ENCODE data around the gene LIN28B. TPM values are rescaled to one million over a fixed set of nuclear protein-coding genes. Genes with fewer than 3 reads are reported as not detected.

LIN28B gene
- total RNA-seq, 1 donor from 2014 or later = not detected

DNA sequence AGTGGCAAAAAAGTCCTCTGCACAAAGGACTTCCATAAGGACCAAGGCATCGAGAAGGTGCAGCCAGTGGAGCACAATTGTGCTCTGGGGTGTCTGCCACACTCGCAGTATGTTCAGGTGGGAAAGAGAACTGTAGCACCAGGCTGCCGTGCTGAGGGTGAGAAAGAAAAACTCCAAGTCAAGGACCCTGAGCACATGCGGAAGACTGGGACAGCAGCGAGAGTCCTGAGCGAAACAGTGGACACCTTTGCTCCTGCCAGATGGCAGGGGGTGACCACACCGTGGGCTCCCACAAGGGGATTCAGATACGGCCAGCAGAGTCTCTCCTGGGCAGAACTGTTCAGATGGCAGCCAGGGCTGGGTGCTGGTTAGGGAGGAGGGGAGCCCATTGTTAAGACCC is 149.4 kb downstream of the LIN28B start:
- no peak overlapping the region for H3K27ac Mint-ChIP-seq
- H3K27me3 Mint-ChIP-seq = peaks cover 2% of the 10 kb centered on the region
- POLR2A ChIA-PET = no interaction called here
- ATAC-seq (ENCODE audit: low read depth) (no peak), DNase-seq (no peak)
- CTCF ChIA-PET = no interaction called here
- H3K4me1 Mint-ChIP-seq = no peaks in the 10 kb centered on the region
- no peaks in the 10 kb centered on the region for H3K9me3 Mint-ChIP-seq
- H3K36me3 Mint-ChIP-seq (ENCODE audit: low read depth) = no peaks in the 10 kb centered on the region
- H3K4me3 Mint-ChIP-seq = no peak overlapping the region
- intact Hi-C loops (cut with micrococcal nuclease) = no loop called here
- TF ChIP-seq, protein P1, sequence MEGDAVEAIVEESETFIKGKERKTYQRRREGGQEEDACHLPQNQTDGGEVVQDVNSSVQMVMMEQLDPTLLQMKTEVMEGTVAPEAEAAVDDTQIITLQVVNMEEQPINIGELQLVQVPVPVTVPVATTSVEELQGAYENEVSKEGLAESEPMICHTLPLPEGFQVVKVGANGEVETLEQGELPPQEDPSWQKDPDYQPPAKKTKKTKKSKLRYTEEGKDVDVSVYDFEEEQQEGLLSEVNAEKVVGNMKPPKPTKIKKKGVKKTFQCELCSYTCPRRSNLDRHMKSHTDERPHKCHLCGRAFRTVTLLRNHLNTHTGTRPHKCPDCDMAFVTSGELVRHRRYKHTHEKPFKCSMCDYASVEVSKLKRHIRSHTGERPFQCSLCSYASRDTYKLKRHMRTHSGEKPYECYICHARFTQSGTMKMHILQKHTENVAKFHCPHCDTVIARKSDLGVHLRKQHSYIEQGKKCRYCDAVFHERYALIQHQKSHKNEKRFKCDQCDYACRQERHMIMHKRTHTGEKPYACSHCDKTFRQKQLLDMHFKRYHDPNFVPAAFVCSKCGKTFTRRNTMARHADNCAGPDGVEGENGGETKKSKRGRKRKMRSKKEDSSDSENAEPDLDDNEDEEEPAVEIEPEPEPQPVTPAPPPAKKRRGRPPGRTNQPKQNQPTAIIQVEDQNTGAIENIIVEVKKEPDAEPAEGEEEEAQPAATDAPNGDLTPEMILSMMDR (IDR thresholded peaks at IDR 0.05) = no peak

DNA sequence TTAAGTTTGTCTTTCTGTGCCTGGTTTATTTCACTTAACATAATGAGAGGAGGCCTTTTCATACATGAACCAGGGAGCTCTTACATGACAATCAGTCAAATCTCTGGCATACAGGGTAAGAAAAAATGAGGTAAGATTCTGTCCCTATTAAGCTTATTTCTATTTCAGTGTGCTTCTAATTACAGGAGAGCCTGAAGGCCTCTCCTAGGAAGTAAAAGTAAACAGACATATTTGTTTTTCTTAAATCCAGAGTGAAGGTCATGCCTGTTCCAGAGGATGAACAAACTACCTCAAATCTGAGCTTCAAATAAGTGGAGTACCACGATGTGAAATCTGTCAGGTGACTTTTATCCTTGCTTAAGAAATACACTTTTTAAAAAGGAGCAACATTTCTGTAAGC is 150.3 kb downstream of the LIN28B start:
- Mint-ChIP-seq H3K27me3 (peaks cover 4% of the 10 kb centered on the region), H3K4me3 (no peak overlapping the region), H3K36me3 (ENCODE audit: low read depth) (no peaks in the 10 kb centered on the region), H3K9me3 (no peaks in the 10 kb centered on the region), H3K4me1 (no peaks in the 10 kb centered on the region), H3K27ac (no peak overlapping the region)
- POLR2A ChIA-PET = no interaction called here
- CTCF ChIA-PET = no interaction called here
- ATAC-seq (ENCODE audit: low read depth) (no peak), DNase-seq (no peak)
- intact Hi-C loops (cut with micrococcal nuclease) = no loop called here
- TF ChIP-seq, protein P1 (IDR thresholded peaks at IDR 0.05) = no peak

DNA sequence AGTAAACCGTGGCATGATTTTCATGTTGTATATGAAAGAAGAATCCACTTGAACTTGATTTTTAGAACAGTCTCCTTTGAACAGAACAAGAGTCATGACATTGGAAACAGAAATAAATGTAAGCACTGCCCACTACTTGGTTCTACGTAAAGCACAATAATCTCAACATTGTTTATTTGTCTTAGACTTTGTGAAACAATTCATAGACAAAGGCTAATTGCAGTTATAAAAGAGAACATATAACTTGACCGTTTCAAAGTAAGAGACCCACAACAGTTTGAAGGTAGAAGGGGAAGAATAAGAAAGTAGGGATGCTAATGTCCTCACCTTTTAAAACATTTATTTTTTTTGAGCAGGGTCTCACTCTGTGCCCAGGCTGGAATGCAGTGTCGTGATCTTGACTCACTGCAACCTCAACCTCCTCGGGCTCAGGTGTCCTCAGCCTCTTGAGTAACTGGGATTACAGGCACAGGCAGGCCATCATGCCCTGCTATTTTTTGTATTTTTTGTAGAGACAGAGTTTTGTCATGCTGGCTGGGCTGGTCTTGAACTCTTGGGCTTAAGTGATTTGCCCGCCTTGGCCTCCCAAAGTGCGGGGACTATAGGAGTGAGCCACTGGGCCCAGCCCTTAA is 151.8 kb downstream of the LIN28B start:
- intact Hi-C loops (cut with micrococcal nuclease) = no loop called here
- Mint-ChIP-seq H3K27me3 (peaks cover 4% of the 10 kb centered on the region), H3K4me3 (no peak overlapping the region), H3K27ac (no peak overlapping the region), H3K36me3 (ENCODE audit: low read depth) (no peaks in the 10 kb centered on the region), H3K4me1 (no peaks in the 10 kb centered on the region), H3K9me3 (no peaks in the 10 kb centered on the region)
- ATAC-seq (ENCODE audit: low read depth) (no peak), DNase-seq (no peak)
- TF ChIP-seq, protein P1 (IDR thresholded peaks at IDR 0.05) = no peak
- ChIA-PET POLR2A (no interaction called here), CTCF (no interaction called here)

DNA sequence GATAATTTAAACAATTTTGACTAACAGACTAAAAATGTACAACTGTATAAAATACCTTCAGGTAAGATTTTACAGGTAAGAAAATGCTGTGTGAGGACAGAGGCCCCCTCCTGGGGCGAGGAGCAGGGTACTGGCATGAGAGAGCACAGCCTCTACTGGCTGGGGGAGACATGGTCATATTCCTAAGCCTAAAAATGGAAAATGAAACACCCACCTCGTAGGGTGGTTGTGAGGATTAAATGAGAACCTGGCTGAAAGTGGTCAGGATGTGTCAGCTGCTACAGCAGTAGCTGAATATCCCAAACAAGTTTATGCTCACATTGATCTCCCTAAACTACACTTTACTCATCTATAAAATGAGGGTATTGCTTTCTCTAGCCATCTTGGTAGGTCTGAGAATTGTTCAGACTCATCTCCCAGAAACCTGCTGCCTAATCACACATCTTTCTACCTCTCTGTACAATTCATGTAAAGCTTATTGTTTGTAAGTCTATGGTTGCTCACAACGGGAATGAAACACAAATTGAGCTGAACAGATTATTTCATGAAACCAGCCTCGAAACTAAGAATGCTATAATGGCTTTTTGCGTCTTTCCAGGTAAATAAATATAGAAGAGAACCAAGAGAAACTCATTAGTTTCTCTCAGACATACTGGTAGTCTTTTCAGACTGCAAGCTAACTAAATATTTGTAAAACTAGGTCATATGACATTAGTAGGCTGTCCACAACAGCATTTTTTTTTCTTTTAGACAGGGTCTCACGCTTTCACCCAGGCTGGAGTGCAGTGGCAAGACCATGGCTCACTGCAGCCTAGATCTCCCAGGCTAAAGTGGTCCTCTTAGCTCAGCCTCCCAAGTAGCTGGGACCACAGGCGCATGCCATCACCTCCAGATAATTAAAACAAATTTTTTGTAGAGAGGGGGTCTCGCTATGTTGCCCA is 153.3 kb downstream of the LIN28B start:
- ChIA-PET POLR2A (no interaction called here), CTCF (no interaction called here)
- Mint-ChIP-seq H3K27ac (no peak overlapping the region), H3K4me1 (no peaks in the 10 kb centered on the region), H3K9me3 (no peaks in the 10 kb centered on the region), H3K4me3 (no peak overlapping the region), H3K27me3 (peaks cover 6% of the 10 kb centered on the region), H3K36me3 (ENCODE audit: low read depth) (no peaks in the 10 kb centered on the region)
- DNase-seq = no peak
- intact Hi-C loops (cut with micrococcal nuclease) = no loop called here
- no peak for ATAC-seq (ENCODE audit: low read depth)
- TF ChIP-seq, protein P1 (IDR thresholded peaks at IDR 0.05) = no peak

DNA sequence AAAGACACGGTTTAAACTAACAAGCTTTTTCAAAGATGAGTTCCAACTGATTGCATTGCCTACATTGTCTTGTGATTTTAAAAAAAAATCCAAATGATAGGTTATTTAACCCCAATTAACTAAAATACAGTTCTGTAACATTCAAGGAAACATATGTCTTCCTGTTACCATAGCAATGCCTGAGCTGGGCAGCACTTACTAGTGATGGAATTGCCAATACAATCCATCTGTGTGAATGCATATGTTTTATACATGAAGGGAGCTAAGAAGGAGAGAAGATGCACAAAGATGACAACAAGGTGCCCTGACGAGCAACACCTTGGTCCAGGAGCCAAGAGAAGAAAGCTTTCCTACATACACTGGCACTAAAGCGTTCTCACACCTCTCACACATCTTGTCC is 154.2 kb downstream of the LIN28B start:
- Mint-ChIP-seq H3K4me3 (no peak overlapping the region), H3K27ac (no peak overlapping the region), H3K4me1 (no peaks in the 10 kb centered on the region), H3K36me3 (ENCODE audit: low read depth) (no peaks in the 10 kb centered on the region), H3K9me3 (no peaks in the 10 kb centered on the region), H3K27me3 (peaks cover 8% of the 10 kb centered on the region)
- no peak for DNase-seq
- ATAC-seq (ENCODE audit: low read depth) = no peak
- intact Hi-C loops (cut with micrococcal nuclease) = no loop called here
- TF ChIP-seq, protein P1 (IDR thresholded peaks at IDR 0.05) = no peak
- ChIA-PET CTCF (no interaction called here), POLR2A (no interaction called here)
